Measurements from ENCODE around the gene STAB2. TPM values are rescaled to one million over a fixed set of nuclear protein-coding genes. Genes with fewer than 3 reads are reported as not detected.

Gene STAB2
- total RNA-seq, 2 donors from 2014 or later = under 0.01 TPM; not detected in 1

DNA sequence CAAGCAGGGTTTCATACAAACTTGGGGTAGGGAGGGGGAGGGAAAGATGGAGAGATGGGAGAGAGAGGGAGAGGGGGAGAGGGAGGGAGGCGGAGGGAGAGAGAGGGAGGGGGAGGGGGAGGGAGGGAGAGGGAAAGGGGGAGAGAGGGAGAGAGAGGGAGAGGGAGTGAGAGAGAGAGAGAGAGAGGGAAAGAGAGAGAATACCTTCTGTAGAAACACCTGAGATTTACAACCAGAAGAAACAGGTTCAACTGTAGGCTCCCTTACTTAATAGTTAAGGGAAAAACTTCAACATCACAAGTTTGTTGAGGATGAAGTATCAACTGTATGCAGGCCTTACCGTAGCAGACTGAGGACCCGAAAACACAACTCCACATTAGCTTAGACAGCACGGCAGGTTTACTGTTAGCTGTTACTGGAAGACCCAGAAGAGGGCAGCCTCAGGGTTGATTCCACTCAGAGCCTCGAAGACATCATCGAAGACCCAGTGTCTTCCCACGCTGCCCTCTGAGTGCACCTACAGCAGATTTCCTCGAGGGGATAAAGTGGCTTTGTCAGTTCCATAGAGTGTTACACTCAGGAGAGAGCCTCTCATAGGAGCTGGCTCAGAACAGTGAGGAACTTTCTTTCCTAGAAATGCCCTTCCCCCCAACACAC, 181.5 kb downstream of the STAB2 start:
- 87 to 90% methylated on average over 7 of the region's 8 CpGs for WGBS, 2 donors
- ATAC-seq (no peak), DNase-seq (no peak)
- peaks cover 5% of the 10 kb centered on the region for H3K4me1 ChIP-seq
- no peak overlapping the region for H3K4me3 ChIP-seq
- intact Hi-C loops (cut with DNase I) = no loop called here
- no peaks in the 10 kb centered on the region for H3K27me3 ChIP-seq
- no peaks in the 10 kb centered on the region for H3K9me3 ChIP-seq
- no peaks in the 10 kb centered on the region for H3K36me3 ChIP-seq (replicated peaks in 1 of 2; ENCODE audit: insufficient read depth in 1 of 2, low read depth in 2 of 2)
- H3K27ac ChIP-seq = no peak overlapping the region
- TF ChIP-seq POLR2A (IDR thresholded peaks at IDR 0.05) = no peak
- TF ChIP-seq, protein P1, sequence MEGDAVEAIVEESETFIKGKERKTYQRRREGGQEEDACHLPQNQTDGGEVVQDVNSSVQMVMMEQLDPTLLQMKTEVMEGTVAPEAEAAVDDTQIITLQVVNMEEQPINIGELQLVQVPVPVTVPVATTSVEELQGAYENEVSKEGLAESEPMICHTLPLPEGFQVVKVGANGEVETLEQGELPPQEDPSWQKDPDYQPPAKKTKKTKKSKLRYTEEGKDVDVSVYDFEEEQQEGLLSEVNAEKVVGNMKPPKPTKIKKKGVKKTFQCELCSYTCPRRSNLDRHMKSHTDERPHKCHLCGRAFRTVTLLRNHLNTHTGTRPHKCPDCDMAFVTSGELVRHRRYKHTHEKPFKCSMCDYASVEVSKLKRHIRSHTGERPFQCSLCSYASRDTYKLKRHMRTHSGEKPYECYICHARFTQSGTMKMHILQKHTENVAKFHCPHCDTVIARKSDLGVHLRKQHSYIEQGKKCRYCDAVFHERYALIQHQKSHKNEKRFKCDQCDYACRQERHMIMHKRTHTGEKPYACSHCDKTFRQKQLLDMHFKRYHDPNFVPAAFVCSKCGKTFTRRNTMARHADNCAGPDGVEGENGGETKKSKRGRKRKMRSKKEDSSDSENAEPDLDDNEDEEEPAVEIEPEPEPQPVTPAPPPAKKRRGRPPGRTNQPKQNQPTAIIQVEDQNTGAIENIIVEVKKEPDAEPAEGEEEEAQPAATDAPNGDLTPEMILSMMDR (IDR thresholded peaks at IDR 0.05) = no peak

DNA sequence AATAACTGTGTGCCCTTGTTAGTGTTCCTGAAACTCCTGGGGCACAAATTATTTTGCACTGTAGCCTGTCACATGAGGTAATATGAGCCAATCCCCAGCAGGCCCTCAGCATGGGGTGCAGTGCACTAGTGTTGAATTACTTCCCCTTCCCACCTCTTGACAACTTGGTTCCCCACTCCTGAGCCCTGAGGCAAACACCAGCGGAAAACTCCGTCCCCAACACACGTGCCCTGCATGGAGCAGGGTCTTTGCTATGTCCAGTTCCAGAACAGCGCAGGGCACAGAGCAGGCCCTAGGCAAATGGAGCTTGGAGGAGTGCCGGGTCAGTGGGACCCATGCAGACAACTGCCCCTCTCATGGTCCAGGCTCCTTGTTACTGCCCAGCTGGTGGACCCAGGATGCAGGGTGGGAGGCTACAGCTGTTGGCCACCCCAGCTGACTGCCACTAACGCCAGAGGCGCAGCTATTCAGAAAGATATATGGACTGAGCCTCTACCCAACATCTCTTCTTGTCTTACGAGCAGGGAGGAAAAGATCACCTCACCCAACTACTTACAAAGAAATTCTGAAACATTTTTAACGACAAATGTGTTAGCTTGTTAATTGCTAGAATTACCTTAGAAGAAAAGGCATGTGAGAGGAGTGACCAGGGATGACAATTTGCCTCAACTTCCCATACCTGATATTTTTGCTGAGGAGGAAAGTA, 182.3 kb downstream of the STAB2 start:
- H3K4me1 ChIP-seq = peaks cover 5% of the 10 kb centered on the region
- H3K9me3 ChIP-seq = no peaks in the 10 kb centered on the region
- no peaks in the 10 kb centered on the region for H3K27me3 ChIP-seq
- H3K36me3 ChIP-seq (replicated peaks in 1 of 2; ENCODE audit: insufficient read depth in 1 of 2, low read depth in 2 of 2) = no peaks in the 10 kb centered on the region
- no peak for DNase-seq
- ATAC-seq = no peak
- H3K27ac ChIP-seq = no peak overlapping the region
- WGBS, 2 donors = 91 to 97% methylated on average over 5 to 9 of the region's 9 CpGs
- TF ChIP-seq POLR2A (IDR thresholded peaks at IDR 0.05) = no peak
- TF ChIP-seq, protein P1 (IDR thresholded peaks at IDR 0.05) = no peak
- no peak overlapping the region for H3K4me3 ChIP-seq
- intact Hi-C loops (cut with DNase I) = no loop called here

DNA sequence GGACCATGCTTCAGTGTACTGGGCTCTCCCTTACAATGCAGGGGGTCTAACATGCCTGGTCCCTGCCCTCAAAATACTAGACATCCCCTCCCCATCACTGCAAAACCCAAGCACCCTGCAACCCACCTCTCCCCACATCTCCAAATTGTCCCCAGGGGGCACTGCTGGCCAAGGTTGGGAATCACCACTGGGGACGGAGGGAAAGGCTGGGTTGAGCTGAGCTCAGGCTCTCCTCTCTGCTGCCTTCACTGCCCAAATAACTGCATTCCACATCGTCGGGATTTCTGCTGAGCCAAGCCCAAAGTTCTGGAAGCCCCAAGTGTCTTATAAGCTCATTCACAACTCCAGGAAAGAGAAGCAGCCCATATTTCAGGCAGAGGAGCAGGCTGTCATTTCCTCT, 184.4 kb downstream of the STAB2 start:
- intact Hi-C loops (cut with DNase I) = no loop called here
- no peak overlapping the region for H3K27ac ChIP-seq
- DNase-seq (peak; percentile 26 to 42 (median 34)), ATAC-seq (peak; percentile 66)
- H3K4me1 ChIP-seq = peaks cover 17% of the 10 kb centered on the region
- H3K27me3 ChIP-seq = no peaks in the 10 kb centered on the region
- no peaks in the 10 kb centered on the region for H3K36me3 ChIP-seq (replicated peaks in 1 of 2; ENCODE audit: insufficient read depth in 1 of 2, low read depth in 2 of 2)
- no peaks in the 10 kb centered on the region for H3K9me3 ChIP-seq
- TF ChIP-seq, protein P1 (IDR thresholded peaks at IDR 0.05) = peak; percentile 24 to 62 (median 51)
- TF ChIP-seq POLR2A (IDR thresholded peaks at IDR 0.05) = no peak
- H3K4me3 ChIP-seq = no peak overlapping the region
- 30 to 56% methylated on average over 2 to 3 of the region's 3 CpGs for WGBS, 2 donors

DNA sequence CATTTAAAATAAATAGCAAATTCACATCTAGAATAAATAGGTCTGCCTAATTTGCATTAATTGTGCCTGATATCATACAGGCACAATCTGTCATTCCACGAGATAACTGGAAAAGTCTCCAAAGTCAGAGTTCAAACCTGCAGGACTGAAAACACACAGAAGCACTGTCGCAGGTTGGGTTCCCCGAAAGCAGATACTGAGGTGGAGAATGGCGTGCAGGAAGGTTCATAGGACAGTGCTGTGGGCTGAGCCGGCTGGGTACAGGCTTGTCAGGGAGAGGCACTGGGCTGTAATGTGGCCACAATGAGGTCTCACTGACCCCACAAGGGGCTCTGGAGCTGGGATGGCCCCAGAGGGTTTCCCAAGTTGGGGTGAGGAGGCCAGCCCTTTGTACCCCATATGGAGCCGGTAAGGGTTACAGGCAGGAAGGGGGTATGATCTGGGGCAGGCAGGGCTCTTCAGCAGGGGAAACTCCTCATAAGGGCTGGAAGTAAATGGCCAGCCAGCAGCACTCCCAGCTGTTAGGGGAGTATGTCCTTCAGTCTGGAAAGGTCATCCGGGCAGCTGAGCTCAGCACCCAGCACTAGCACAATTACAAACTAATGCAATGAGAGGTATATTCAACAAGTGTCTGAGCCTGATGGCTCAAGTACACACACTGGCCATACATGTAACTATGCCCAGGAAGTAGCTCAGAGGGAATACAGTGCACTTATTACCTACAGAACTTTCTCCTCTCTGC, 185.5 kb downstream of the STAB2 start:
- WGBS, 2 donors = 85 to 91% methylated on average over 4 to 7 of the region's 7 CpGs
- intact Hi-C loops (cut with DNase I) = no loop called here
- H3K27ac ChIP-seq = no peak overlapping the region
- no peaks in the 10 kb centered on the region for H3K27me3 ChIP-seq
- TF ChIP-seq POLR2A (IDR thresholded peaks at IDR 0.05) = no peak
- TF ChIP-seq, protein P1 (IDR thresholded peaks at IDR 0.05) = no peak
- no peaks in the 10 kb centered on the region for H3K9me3 ChIP-seq
- H3K36me3 ChIP-seq (replicated peaks in 1 of 2; ENCODE audit: insufficient read depth in 1 of 2, low read depth in 2 of 2) = peaks cover 0 to 3% of the 10 kb centered on the region in 2 donors
- no peak overlapping the region for H3K4me3 ChIP-seq
- H3K4me1 ChIP-seq = peaks cover 17% of the 10 kb centered on the region
- ATAC-seq (no peak), DNase-seq (no peak)

All from body of pancreas (tissue), 4 donors.